Prostate gland (tissue), 2 donors: Measurements from ENCODE around the gene GNG5.
A peak's percentile ranks its signal among the peaks of the same experiment; 100 is the strongest.

Source experiments
- CTCF ChIP-seq, 4 experiments: fragments of 200-600 bp in 2 of 4; fragments of 450-650 bp in 2 of 4; sonication (generic) in 2 of 4; IDR thresholded peaks; 1 replicate in 3 of 4; 2 replicates in 1 of 4; pipeline ENCODE4 v1.5.1; 2016 to 2019; ENCODE audit warnings: antibody characterized with exemption in 4 of 4, mild to moderate bottlenecking in 2 of 4, moderate library complexity in 2 of 4
- POLR2A ChIP-seq: fragments of 450-650 bp; IDR thresholded peaks from one replicate; pipeline ENCODE4 v1.6.1; 2016; ENCODE audit warnings: antibody characterized with exemption, mild to moderate bottlenecking
- POLR2AphosphoS5 ChIP-seq: sonication (generic); formaldehyde crosslinking; IDR thresholded peaks from one replicate; pipeline ENCODE4 v1.6.1; 2017; ENCODE audit warnings: antibody characterized with exemption

- TF ChIP-seq CTCF (IDR thresholded peaks at IDR 0.05) (no peak), POLR2A (peak; percentile 36), POLR2AphosphoS5 (peak; percentile 88)
Measured at GRCh38 chr1:84478876-84479868, 27.2 kb downstream of the GNG5 start, which contains the start of gene RPF1.
